ENCODE results near the gene LMNTD2. TPM values are rescaled to one million over a fixed set of nuclear protein-coding genes. Genes with fewer than 3 reads are reported as not detected.

LMNTD2 gene
- total RNA-seq, 2 donors from 2014 or later: 8.5 to 13.3 TPM

- Histone ChIP-seq H3K36me3 (ENCODE audit: control insufficient read depth, insufficient read depth, low read length) (peaks cover 8% of the 10 kb centered on the region), H3K27me3 (ENCODE audit: control insufficient read depth, insufficient read depth, low read length, poor library complexity, severe bottlenecking) (peaks cover 19% of the 10 kb centered on the region), H3K9ac (ENCODE audit: extremely low read depth, low read length, poor library complexity, severe bottlenecking) (peak overlapping the region; percentile 64), H3K9me3 (ENCODE audit: control insufficient read depth, low read length) (no peaks in the 10 kb centered on the region), H3K4me1 (ENCODE audit: control insufficient read depth, insufficient read depth, low read length) (peaks cover 9% of the 10 kb centered on the region), H3K27ac (ENCODE audit: low read depth, low read length) (no peak overlapping the region), H3K4me3 (ENCODE audit: low read length) (peak overlapping the region; percentile 82)
- Mint-ChIP-seq H3K27me3 (ENCODE audit: insufficient read depth) (peaks cover 24% of the 10 kb centered on the region), H3K4me3 (peak overlapping the region; percentile 77), H3K36me3 (ENCODE audit: low read depth) (peaks cover 16% of the 10 kb centered on the region), H3K27ac (no peak overlapping the region), H3K9me3 (no peaks in the 10 kb centered on the region), H3K4me1 (peaks cover 6% of the 10 kb centered on the region)
- TF ChIP-seq CTCF (conservative IDR thresholded peaks at IDR 0.05): no peak
- peak; percentile 75 for DNase-seq
- WGBS, 2 experiments (ENCODE audit: insufficient coverage in 1 of 2, insufficient read length in 1 of 2): 5 to 7% methylated on average over 37 to 67 of the region's 67 CpGs
Observed at GRCh38 chr11:561148-562003, 838 bp upstream of the LMNTD2 start.

- H3K9ac ChIP-seq (ENCODE audit: extremely low read depth, low read length, poor library complexity, severe bottlenecking): peak overlapping the region; percentile 25
- peaks cover 9% of the 10 kb centered on the region for H3K4me1 ChIP-seq (ENCODE audit: control insufficient read depth, insufficient read depth, low read length)
- peaks cover 32% of the 10 kb centered on the region for H3K27me3 ChIP-seq (ENCODE audit: control insufficient read depth, insufficient read depth, low read length, poor library complexity, severe bottlenecking)
- Mint-ChIP-seq H3K4me3 (peak overlapping the region; percentile 77), H3K4me1 (peaks cover 6% of the 10 kb centered on the region), H3K36me3 (ENCODE audit: low read depth) (peaks cover 16% of the 10 kb centered on the region), H3K27me3 (ENCODE audit: insufficient read depth) (peaks cover 31% of the 10 kb centered on the region), H3K27ac (peak overlapping the region; percentile 78), H3K9me3 (no peaks in the 10 kb centered on the region)
- DNase-seq: peak; percentile 78
- 77 to 85% methylated on average over 10 to 18 of the region's 18 CpGs for WGBS, 2 experiments (ENCODE audit: insufficient coverage in 1 of 2, insufficient read length in 1 of 2)
- H3K36me3 ChIP-seq (ENCODE audit: control insufficient read depth, insufficient read depth, low read length): peaks cover 8% of the 10 kb centered on the region
- H3K4me3 ChIP-seq (ENCODE audit: low read length): peak overlapping the region; percentile 71
- no peak overlapping the region for H3K27ac ChIP-seq (ENCODE audit: low read depth, low read length)
- no peaks in the 10 kb centered on the region for H3K9me3 ChIP-seq (ENCODE audit: control insufficient read depth, low read length)
- TF ChIP-seq CTCF (conservative IDR thresholded peaks at IDR 0.05): no peak
Observed at GRCh38 chr11:559712-560304, 730 bp downstream of the LMNTD2 start.

GRCh38 chr11:559020-559620 lies 1.4 kb downstream of the LMNTD2 start:
- Histone ChIP-seq H3K27me3 (ENCODE audit: control insufficient read depth, insufficient read depth, low read length, poor library complexity, severe bottlenecking) (peaks cover 32% of the 10 kb centered on the region), H3K9me3 (ENCODE audit: control insufficient read depth, low read length) (no peaks in the 10 kb centered on the region), H3K9ac (ENCODE audit: extremely low read depth, low read length, poor library complexity, severe bottlenecking) (no peak overlapping the region), H3K27ac (ENCODE audit: low read depth, low read length) (no peak overlapping the region), H3K4me1 (ENCODE audit: control insufficient read depth, insufficient read depth, low read length) (peaks cover 9% of the 10 kb centered on the region), H3K36me3 (ENCODE audit: control insufficient read depth, insufficient read depth, low read length) (peaks cover 8% of the 10 kb centered on the region), H3K4me3 (ENCODE audit: low read length) (no peak overlapping the region)
- TF ChIP-seq CTCF (conservative IDR thresholded peaks at IDR 0.05): peak; percentile 40
- 84 to 93% methylated on average over 6 to 15 of the region's 15 CpGs for WGBS, 2 experiments (ENCODE audit: insufficient coverage in 1 of 2, insufficient read length in 1 of 2)
- H3K4me1 Mint-ChIP-seq: peaks cover 6% of the 10 kb centered on the region
- peaks cover 31% of the 10 kb centered on the region for H3K27me3 Mint-ChIP-seq (ENCODE audit: insufficient read depth)
- no peak overlapping the region for H3K27ac Mint-ChIP-seq
- no peaks in the 10 kb centered on the region for H3K9me3 Mint-ChIP-seq
- peaks cover 12% of the 10 kb centered on the region for H3K36me3 Mint-ChIP-seq (ENCODE audit: low read depth)
- no peak for DNase-seq
- no peak overlapping the region for H3K4me3 Mint-ChIP-seq

Measured in endodermal cell (in vitro differentiated cells).